HEK293T (cell line): ENCODE results near the gene HOXB5.

Experiments
- CTCF ChIA-PET: fragments of 350-600 bp; formaldehyde crosslinking; extraction: SDS; loops from one replicate; lab custom pipeline; 2021; ENCODE audit warnings: antibody characterized with exemption, inconsistent platforms; lab: Yijun Ruan, JAX
- POLR2A ChIA-PET: fragments of 350-600 bp; formaldehyde crosslinking; extraction: SDS; loops from one replicate; lab custom pipeline; 2020; ENCODE audit warnings: antibody characterized with exemption, inconsistent platforms; lab: Yijun Ruan, JAX
- DNase-seq: peaks from one replicate; pipeline ENCODE4 v3.0.0; 2012; ENCODE audit warnings: mixed read lengths; ENCODE audit errors: extremely low spot score
- ARNT ChIP-seq: fragments of 450-650 bp; IDR thresholded peaks from 2 replicates; pipeline ENCODE4 v1.6.1; 2017; ENCODE audit warnings: mild to moderate bottlenecking
- BHLHE40 ChIP-seq: fragments of 450-650 bp; IDR thresholded peaks from 2 replicates; pipeline ENCODE4 v1.6.1; 2016; ENCODE audit warnings: mild to moderate bottlenecking, moderate library complexity, borderline replicate concordance
- CTBP1 ChIP-seq: fragments of 450-650 bp; IDR thresholded peaks from 2 replicates; pipeline ENCODE4 v1.6.1; 2016; ENCODE audit warnings: borderline replicate concordance
- ELF4 ChIP-seq: fragments of 450-650 bp; IDR thresholded peaks from 2 replicates; pipeline ENCODE4 v1.6.1; 2017; ENCODE audit warnings: antibody characterized with exemption
- FOXA1 ChIP-seq: fragments of 450-650 bp; IDR thresholded peaks from 2 replicates; pipeline ENCODE4 v1.6.1; 2016; ENCODE audit warnings: mild to moderate bottlenecking
- FOXK2 ChIP-seq: fragments of 450-650 bp; IDR thresholded peaks from 2 replicates; pipeline ENCODE4 v1.6.1; 2016; ENCODE audit warnings: mild to moderate bottlenecking
- FOXM1 ChIP-seq: fragments of 450-650 bp; IDR thresholded peaks from 2 replicates; pipeline ENCODE4 v1.6.1; 2017; ENCODE audit warnings: mild to moderate bottlenecking, borderline replicate concordance
- HDGF ChIP-seq: fragments of 450-650 bp; IDR thresholded peaks from 2 replicates; pipeline ENCODE4 v1.6.1; 2017; ENCODE audit warnings: antibody characterized with exemption, borderline replicate concordance
- L3MBTL2 ChIP-seq: fragments of 450-650 bp; conservative IDR thresholded peaks from 2 replicates; pipeline ENCODE4 v1.6.1; 2016; ENCODE audit warnings: mild to moderate bottlenecking
- LEF1 ChIP-seq: fragments of 450-650 bp; IDR thresholded peaks from 2 replicates; pipeline ENCODE4 v1.6.1; 2017; ENCODE audit warnings: mild to moderate bottlenecking, borderline replicate concordance
- NFRKB ChIP-seq: fragments of 450-650 bp; IDR thresholded peaks from 2 replicates; pipeline ENCODE4 v1.6.1; 2016; ENCODE audit warnings: mild to moderate bottlenecking, moderate library complexity
- PKNOX1 ChIP-seq: fragments of 450-650 bp; IDR thresholded peaks from 2 replicates; pipeline ENCODE4 v1.6.1; 2016
- SP1 ChIP-seq: fragments of 450-650 bp; IDR thresholded peaks from 2 replicates; pipeline ENCODE4 v1.6.1; 2017
- SUZ12 ChIP-seq: fragments of 450-650 bp; IDR thresholded peaks from 2 replicates; pipeline ENCODE4 v1.6.1; 2016; ENCODE audit warnings: mild to moderate bottlenecking
- TARDBP ChIP-seq: fragments of 450-650 bp; IDR thresholded peaks from 2 replicates; pipeline ENCODE4 v1.6.1; 2016
- ZNF384 ChIP-seq: fragments of 450-650 bp; IDR thresholded peaks from 2 replicates; pipeline ENCODE4 v1.6.1; 2016

The HOXB5 gene

DNA sequence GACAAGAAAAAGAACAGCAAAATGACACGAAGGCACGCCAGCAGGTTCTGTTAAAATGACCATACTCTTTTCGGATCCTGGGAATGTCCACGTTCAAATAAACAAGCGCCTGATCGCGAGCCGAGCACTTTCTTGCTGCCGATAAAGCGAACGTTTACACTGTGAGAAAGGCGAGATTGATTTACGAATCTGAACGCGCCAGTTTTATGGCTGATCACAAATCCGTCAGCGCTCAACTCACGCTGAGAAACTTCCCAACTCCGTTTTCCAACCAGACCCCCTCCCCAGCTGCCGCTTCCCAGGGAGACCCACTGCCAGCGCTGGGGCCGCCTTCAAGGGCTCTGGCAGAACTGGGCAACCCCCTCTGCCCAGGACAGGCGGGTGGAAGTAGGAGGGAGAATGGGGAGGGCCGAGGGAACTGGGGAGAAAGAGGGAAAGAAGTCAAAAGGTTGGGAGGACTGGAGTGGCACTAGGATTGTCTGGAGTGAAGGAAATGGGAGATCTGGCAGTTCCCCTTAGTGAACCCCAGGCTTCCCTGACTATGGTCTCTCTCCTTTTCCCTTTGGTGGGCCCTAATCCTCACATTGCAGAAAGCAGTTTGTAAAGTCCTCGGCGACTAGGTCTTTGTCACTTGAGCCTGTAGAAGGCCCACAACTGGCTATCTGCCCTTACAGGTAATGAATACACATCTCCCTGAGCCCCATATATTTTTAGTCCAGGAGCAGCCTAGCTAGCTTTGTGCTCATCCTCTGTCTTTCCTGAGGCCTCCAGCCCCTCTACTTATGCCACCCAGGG lies 22.4 kb downstream of the HOXB5 start:
- peak; percentile 98 for TF ChIP-seq PKNOX1
- TF ChIP-seq ARNT: peak; percentile 86
- TF ChIP-seq TARDBP: no peak
- TF ChIP-seq LEF1: peak; percentile 89
- TF ChIP-seq CTBP1: peak; percentile 99
- TF ChIP-seq ZNF384: no peak
- peak; percentile 74; the same call in 1 of the 2 replicates for TF ChIP-seq HDGF
- no peak for DNase-seq
- POLR2A ChIA-PET: interaction anchor here (0.6 to 2.1 kb wide), 6 partner anchors 14 to 72 kb away, joined by 3 to 10 read pairs (median 4); no protein-coding TSS in a partner anchor
- CTCF ChIA-PET: no interaction called here

- DNase-seq: no peak
- ChIA-PET CTCF (no interaction called here), POLR2A (interaction anchor here (0.5 to 2.1 kb wide), 7 partner anchors 17 to 71 kb away, joined by 3 to 10 read pairs (median 4); partner anchors contain the start of gene HOXB9)
- TF ChIP-seq ARNT (no peak), BHLHE40 (no peak), NFRKB (no peak), CTBP1 (no peak), PKNOX1 (no peak), SP1 (no peak), ZNF384 (no peak), FOXA1 (no peak), ELF4 (no peak), L3MBTL2 (no peak), SUZ12 (no peak), FOXM1 (no peak), TARDBP (no peak), HDGF (no peak), FOXK2 (no peak), LEF1 (no peak)
Observed at GRCh38 chr17:48570325-48571023, 23.1 kb downstream of the HOXB5 start.

GRCh38 chr17:48569674-48570324 lies 23.8 kb downstream of the HOXB5 start:
- POLR2A ChIA-PET: interaction anchor here (0.5 to 2.1 kb wide), 8 partner anchors 10 to 70 kb away, joined by 3 to 10 read pairs (median 4); partner anchors contain the start of gene HOXB9
- no peak for DNase-seq
- TF ChIP-seq PKNOX1 (no peak), ZNF384 (no peak), NFRKB (no peak), BHLHE40 (no peak), LEF1 (no peak), ARNT (no peak), CTBP1 (no peak), ELF4 (no peak), SP1 (no peak), FOXK2 (no peak), HDGF (no peak), FOXM1 (no peak), SUZ12 (no peak), FOXA1 (no peak), TARDBP (no peak), L3MBTL2 (no peak)
- CTCF ChIA-PET: interaction anchor here (0.5 to 1.2 kb wide), 2 partner anchors 17 to 51 kb away, joined by 3 to 5 read pairs; no protein-coding TSS in a partner anchor

GRCh38 chr17:48569240-48569582 lies 24.4 kb downstream of the HOXB5 start:
- TF ChIP-seq LEF1 (no peak), TARDBP (no peak), L3MBTL2 (no peak), PKNOX1 (no peak), CTBP1 (no peak), ARNT (no peak), NFRKB (no peak), FOXA1 (no peak), FOXM1 (no peak), BHLHE40 (no peak), ELF4 (no peak), HDGF (no peak), ZNF384 (no peak), SUZ12 (no peak), FOXK2 (no peak), SP1 (no peak)
- DNase-seq: no peak
- CTCF ChIA-PET: interaction anchor here (0.5 to 1.2 kb wide), 2 partner anchors 18 to 50 kb away, joined by 3 to 5 read pairs; no protein-coding TSS in a partner anchor
- POLR2A ChIA-PET: interaction anchor here (0.8 to 2.1 kb wide), 4 partner anchors 10 to 27 kb away, joined by 3 to 10 read pairs (median 6); no protein-coding TSS in a partner anchor
